DMS 273 treated with DMSO at 0.1 percent for 48 hours (cell line): ENCODE data around the gene ARHGAP42.

Experiments
- DNase-seq: peaks from one replicate; lab custom pipeline; 2025; lab: John Stamatoyannopoulos, UW

The ARHGAP42 gene

GRCh38 chr11:100759856-100760255, 72.8 kb downstream of the ARHGAP42 start:
- DNase-seq, result no peak

- no peak for DNase-seq
Measured at GRCh38 chr11:100760744-100761143, 73.7 kb downstream of the ARHGAP42 start.

DNA sequence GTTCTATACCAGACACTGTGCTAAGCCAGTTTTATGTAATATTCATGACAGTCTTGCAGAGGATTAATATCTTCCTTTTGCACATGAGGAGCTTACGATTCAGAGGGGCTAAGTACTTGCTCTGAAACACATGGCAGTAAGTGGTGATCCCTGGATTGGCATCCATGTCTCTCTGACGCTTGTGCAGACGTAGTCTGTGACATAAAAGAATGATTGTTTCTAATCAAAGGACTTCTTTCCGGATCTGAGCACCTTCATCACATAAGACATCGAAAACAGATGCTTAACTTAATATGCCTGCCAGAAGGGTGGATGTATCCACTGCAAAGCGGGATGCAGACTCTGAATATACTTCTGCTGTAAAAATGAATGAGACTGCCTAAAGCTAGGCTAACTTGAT, 74.8 kb downstream of the ARHGAP42 start:
- no peak for DNase-seq

- DNase-seq, result no peak
Measured at GRCh38 chr11:100766764-100767163, 79.7 kb downstream of the ARHGAP42 start.

DNA sequence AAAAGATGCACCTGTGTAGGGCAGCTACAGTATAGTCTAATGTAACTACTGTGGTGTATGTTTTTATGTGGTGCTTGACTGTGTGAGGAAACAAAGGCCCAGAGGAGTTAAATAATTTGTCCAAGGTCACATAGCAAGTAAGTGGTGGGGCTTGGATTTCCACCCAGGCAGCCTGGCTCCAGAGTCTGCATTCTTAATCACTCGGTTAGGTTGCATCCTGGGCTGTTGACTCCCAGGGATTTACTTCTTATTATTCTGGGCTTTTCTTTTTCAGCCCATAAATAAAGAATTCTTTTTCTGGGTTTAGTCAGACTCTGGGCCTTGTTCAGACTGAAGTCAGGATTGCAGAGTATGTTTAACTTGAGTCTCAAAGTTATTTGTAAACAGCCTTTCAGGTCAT, 82.1 kb downstream of the ARHGAP42 start:
- no peak for DNase-seq

- no peak for DNase-seq
Measured at GRCh38 chr11:100769617-100770016, 82.5 kb downstream of the ARHGAP42 start.

DNA sequence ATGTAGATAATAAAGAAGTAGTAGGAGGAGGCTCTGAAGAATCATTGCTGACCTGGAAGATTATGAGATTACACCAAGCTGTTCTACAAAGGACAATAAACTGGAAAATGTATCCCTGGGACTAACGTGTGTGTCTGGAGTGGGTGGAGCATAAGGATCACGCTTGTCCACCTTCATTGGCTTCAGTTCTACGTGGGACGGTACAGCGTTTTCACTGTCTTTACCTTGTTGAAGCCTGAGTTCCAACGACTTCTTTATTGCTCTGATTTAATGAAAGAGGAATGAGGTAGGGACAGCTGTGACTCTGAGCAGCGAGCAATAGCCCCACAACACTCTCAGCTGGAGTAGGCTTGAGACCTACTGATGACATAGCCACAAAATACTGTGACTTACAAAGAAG, 87.0 kb downstream of the ARHGAP42 start:
- DNase-seq, result no peak

DNA sequence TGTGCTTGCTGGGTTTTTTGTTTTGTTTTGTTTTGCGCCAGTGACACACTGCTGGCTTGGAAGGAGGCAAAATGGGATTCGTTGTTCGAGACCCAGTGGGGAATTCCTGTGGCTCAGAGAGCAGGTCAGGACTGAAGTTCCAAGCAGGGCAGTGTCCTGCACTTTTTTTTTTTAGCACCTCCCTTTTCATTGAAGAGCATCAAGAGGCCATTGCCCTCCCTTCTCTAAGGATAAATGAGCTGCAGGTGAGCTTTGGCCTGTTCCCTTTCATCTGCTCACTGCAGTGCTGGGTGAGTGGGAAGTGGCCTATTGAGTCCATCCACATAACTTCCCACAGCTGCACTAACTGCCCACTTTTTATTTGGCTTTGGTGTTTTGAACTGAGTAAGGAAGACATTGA, 87.8 kb downstream of the ARHGAP42 start:
- DNase-seq, result no peak

- DNase-seq, result no peak
Measured at GRCh38 chr11:100776212-100776896, 89.3 kb downstream of the ARHGAP42 start.

DNA sequence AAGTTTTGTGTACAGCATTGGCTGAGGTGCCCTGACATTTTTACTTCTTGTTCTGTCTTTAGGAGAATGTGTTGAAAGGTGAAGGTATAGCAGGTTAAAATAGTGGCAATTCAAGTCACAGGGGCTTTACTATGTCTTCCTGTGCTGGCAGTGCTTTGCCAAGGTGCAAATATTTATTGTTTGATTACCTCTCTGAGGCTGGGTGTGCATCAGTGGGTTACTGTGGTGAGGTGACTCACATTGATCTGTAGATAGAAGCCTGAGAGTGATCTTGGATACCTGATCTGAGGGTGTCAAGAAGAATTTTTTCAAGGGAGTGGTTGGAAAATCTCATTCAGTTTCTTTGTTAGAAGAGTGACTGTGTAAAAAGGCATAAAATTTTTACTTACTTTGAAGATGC, 90.0 kb downstream of the ARHGAP42 start:
- DNase-seq, result no peak

- no peak for DNase-seq
Measured at GRCh38 chr11:100777736-100778135, 90.6 kb downstream of the ARHGAP42 start.

DNA sequence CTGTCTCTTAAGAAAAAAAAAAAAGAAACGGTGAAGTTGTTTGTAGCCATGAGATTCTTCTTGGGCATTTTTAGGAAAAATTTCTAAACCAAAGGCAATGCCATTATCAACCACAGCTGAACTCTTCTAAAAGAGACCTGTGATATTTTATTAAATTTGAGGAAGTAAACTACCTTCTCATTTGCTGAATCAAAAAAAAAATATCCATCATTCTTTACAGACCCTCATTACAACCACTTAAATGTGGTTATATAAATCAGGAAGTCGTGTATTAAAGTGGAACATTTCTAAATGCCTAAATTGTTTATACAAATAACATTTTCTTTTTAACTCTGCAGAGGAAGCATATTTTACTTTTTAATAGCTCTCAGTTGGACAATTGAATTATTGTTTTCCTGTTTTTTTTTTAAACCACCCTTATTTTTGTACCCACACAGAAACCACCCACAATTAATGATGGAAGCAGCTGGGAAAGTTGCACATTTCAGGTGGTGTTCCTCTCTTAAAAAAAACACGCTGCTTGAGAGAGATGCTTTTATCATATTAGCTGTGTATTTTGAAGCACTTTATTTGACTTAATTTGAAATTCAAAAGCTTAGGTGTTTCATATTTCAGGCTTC, 91.2 kb downstream of the ARHGAP42 start:
- DNase-seq, result no peak

DNA sequence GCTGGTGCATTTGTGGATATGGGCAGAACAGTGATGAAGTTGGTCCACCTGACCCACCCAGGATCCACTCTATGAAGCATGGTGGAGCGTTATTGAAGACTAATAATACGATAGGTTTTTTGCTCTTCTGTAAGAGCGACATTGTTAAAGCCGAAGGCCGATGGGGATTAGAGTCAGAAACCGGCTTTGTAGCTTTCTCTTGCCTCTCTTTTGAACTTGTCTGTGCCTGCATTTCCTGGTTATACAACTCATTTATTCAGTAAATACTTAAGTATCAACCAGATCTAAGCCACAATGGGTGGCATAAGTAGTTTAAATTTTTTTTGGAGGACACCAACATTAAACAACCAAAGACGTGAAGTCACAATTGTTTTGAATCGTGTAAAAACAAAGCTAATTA, 93.4 kb downstream of the ARHGAP42 start:
- DNase-seq, result no peak

DNA sequence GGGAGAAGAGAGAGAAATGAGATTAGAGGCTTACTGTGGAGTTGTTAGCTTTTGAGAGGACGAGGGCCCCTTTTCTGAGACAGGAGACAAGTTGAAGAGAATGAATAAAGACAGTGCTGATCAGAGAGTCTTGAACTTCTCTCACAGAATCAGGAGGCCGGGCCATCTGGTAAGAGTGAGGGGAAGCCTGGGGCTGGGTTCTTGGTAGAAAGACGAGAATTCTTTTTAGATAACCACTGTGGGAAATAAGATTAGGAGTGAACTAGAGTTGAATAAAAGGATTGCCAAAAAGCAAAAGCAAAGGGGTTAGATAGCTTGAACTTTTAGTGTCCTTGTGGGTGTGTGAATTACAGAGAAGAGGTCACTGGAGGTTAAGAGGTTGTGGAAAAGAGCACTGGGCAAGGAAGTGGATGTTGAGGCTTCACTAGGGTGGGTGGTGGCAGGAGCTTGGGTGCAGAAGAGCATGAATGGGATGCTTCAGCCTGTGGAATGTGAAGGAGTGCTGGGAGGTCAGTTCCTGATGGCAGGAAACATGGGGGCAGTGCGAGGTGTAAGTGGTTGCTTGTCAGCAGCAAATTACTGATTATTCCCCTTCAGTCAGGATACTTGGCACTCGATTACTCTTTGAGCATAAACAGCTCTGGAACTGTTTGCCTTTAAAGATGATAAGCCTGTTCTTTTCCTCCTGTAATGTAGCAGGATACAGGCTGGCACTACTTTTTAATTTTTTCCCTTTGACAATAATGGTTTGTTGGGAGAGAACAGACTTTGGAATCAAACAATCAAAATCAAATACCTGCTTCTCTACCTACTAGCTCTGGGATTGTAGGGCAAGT, 98.3 kb downstream of the ARHGAP42 start:
- DNase-seq, result no peak

GRCh38 chr11:100788561-100789295, 101.6 kb downstream of the ARHGAP42 start:
- DNase-seq, result no peak

GRCh38 chr11:100789500-100789899, 102.4 kb downstream of the ARHGAP42 start:
- no peak for DNase-seq

DNA sequence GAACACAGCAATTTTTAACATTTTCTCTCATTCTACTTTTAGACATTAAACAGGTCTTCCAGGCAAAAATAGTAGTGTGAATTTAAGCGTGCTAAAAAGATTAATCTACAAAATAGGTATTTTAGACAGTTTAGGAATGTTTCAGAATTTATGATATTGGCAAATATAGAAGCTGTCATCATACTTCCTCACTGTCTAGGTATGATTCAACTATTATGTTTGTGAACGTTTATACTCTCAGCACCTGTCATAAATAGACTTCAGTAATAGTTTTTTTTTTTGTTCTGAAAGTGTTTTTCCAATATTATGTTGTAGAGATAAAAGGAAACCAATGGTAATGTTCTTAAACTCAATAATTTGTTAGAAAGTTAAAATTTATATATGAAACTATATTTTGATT, 103.0 kb downstream of the ARHGAP42 start:
- no peak for DNase-seq

DNA sequence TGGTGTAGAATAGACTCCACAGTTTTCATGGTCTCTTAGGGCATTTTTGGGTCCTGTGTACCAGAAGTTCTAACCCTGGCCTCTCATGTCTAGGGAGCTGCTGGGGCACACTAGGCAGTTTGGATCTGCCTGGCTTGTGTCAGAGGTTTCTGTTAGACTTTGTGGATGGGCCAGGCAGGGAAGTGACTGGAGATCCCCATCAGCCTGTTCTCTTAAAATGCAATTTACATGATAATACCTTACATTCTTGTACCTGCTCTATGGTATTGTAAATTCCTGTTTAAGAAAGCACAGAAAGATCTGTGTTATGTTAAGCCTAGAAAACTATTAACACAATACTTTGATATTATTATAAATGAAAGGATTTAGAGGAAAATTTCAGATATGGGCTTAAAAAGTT, 104.0 kb downstream of the ARHGAP42 start:
- DNase-seq, result no peak

DNA sequence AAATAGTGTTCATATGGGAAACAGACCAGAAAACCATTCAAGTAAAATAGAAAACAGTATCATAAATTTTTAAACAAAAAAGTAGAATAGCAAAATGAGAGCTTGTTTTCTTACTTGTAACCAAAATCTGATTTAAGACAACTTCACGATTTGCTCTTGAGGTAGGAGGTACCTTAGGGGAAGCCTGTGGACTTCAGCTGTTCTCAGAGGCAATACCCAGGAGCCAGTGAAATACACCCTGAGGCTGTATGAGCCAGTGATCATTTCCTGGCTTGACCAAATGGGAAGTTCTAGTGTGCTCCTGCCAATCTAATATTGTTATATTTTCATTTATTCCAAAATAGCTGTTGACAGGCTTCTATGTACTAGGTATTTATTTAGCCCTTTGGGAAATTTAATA, 104.8 kb downstream of the ARHGAP42 start:
- no peak for DNase-seq

DNA sequence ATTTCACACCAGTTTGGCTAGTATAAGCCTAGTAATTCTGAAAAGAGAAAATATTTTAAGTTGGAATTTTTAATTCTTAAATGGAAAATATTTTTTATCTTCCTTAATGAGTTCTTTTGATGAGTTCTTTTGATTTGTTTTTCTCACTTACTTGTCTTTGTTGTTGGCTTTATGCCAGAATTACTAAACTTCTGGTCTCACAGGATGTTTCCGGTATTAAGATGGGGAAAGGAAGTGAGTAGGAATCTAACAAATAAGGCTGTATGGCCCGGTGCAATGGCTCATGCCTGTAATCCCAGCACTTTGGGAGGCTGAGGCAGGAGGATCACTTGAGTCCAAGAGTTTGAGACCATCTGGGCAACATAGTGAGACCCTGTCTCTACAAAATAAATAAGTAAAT, 106.4 kb downstream of the ARHGAP42 start:
- no peak for DNase-seq

- DNase-seq, result no peak
Measured at GRCh38 chr11:100794446-100794845, 107.4 kb downstream of the ARHGAP42 start.

DNA sequence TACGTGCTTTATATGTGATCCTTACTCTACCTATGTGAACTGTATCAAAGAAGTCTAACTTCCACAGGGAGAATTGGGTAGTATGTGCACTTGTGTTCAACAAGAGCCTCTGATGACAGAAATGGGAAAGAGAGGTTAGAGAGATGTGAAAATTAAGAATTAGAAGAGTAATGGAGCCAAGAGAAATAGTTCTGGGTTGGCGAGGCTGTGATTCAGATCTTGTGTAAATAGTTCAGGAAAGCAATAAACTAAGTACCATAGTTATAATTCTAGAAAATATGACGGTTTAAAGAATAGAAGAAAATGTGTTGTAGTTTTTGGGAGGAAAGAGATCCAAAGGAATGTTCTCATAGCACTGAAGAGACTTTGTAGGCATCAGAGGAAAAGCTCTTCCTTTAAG, 112.4 kb downstream of the ARHGAP42 start:
- no peak for DNase-seq
